GM19023 (cell line): Measurements from ENCODE around the gene ASAP3.

Experiments
- ATAC-seq: cut with Tn5 transposase; IDR thresholded peaks from one replicate; pipeline ENCODE4 v1.9.1; 2021; ENCODE audit warnings: mild to moderate bottlenecking, moderate library complexity; ENCODE audit not compliant: unreplicated experiment

The ASAP3 gene

GRCh38 chr1:23483321-23484252, at the start of gene ASAP3:
Gene ASAP3, minus strand, starts transcription at chr1:23484179. Its CDS starts 46 bp downstream, at chr1:23484133.
- no peak for ATAC-seq

- no peak for ATAC-seq
Measured at GRCh38 chr1:23533246-23534023, 49.5 kb upstream of the ASAP3 start.

DNA sequence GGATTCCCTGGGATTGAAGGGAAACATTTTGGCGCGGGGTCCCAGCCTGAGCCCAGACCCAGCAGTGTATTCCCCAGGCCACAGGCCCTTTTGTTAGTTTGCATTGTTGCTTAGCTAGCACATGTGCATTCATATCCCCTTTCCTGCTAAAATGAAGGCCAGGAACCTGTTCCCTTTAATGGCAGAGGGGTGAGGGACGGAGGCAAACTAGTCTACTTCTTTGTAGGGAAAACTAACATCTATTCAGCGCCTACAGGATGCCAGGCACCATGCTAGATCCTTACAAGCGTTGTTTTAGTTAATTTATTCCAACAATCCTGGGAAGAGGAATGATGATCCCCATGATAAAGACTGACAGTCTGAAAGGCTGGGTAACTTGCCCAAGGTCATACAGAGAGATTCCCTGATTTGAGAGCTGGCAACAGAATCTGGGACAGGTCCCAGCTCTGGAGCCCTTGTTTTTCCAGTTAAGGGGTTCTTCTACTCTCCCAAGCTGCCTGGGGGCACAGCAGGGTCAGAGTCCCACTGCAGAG, 47.6 kb upstream of the ASAP3 start:
- ATAC-seq = no peak

- peak; percentile 52 for ATAC-seq
Measured at GRCh38 chr1:23530747-23531561, 47.0 kb upstream of the ASAP3 start, which contains the start of gene E2F2. Gene E2F2, minus strand, starts transcription at chr1:23531233. Its CDS starts 440 bp downstream, at chr1:23530793.

DNA sequence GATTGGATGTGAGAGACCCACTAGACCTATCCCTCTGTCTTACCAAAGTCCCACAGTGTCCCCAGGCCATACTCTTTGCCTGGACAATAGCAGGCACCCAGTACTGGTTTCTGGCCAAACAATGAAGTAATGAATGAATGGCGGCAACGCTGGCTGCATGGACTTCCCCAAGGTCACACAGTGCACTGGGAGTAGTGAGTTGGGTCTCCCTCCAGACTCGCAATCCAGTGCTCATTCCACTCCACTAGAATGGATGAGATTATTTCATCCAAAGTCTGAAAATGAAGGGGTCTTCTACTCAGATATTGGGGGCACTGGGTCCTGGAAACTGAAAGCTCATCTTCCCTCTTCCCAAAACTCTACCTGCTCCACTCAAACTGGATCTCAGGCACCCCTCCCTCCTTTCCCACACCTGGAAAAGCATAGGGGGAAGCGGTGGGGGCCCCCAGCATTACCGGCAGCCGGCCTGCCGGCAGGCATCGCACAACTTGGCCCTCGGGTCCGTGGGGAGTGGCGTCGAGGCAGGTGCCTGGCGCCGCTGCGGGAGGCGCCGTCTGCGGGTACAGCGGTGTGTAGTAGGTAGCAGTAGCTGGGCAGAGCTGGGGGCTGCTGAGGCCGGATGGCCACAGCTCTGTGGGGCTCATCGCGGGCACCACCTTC, 46.2 kb upstream of the ASAP3 start:
- no peak for ATAC-seq

- ATAC-seq = no peak
Measured at GRCh38 chr1:23529146-23530086, 45.4 kb upstream of the ASAP3 start.

DNA sequence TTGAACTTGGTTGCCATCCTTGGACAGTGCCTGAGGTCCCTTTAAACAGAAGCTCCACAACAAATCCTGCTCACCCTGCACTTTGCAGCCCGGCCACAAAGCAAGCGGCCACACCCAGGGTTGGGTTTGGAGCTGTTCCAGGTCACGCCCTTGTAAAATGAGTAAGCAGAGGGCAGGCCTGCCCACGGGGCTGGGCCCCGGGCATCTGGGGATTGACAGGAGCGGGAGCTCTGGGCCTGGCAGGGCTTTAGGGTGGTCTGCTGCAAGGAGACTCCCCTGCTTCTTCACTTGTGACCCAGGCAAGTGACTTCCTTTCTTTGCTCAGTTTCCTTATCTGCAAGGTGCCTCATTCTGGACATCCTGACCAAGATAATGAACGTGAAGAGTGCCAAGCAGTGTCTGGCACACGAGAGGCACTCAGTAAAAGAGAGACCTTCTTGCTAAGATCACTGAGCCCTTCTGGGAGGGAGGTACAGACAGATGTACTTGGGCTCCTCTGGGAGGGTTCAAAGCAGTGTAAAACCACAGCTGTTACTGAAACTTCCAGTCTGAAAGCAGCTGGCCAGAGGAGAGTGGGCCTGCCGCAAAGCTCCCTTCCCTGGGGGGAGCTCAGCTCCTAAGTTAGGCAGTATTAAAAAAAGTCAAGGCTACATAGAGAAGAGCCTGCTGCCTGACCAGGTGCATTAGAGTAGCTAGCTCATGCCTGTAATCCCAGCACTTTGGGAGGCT, 44.4 kb upstream of the ASAP3 start:
- peak; percentile 47 for ATAC-seq

DNA sequence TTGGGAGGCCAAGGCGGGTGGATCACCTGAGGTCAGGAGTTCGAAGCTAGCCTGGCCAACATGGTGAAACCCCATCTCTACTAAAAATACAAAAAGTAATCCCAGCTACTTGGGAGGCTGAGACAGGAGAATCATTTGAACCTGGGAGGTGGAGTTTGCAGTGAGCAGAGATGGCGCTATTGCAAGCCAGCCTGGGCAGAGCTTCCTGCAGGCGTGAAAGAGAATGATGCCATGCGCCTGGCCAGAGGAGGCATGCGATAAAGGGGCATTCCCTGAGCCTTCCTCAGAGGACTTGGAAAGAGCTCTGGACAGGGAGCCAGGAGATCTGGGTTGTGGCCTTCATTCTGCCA, 43.9 kb upstream of the ASAP3 start:
- no peak for ATAC-seq

DNA sequence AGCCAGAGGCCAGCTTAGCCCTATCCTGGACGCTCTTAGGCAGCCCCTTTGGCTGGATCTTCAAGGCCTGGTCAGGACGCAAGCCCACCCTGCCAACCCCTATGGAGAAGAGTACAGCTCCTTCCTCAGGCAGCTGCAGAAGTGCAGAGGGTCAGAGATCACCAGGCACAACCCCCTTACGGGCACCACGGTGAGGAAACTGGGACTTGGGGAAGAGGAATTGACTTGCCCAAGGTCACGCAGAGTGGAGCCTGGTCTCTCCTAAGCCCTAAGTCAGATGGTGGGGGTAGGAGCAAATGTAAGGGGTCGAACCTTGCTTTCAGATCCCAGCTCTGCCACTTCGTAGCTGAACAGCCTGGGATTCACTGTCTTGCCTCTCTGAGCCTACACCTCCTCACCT, 43.4 kb upstream of the ASAP3 start:
- no peak for ATAC-seq

- no peak for ATAC-seq
Measured at GRCh38 chr1:23526329-23527041, 42.5 kb upstream of the ASAP3 start.

DNA sequence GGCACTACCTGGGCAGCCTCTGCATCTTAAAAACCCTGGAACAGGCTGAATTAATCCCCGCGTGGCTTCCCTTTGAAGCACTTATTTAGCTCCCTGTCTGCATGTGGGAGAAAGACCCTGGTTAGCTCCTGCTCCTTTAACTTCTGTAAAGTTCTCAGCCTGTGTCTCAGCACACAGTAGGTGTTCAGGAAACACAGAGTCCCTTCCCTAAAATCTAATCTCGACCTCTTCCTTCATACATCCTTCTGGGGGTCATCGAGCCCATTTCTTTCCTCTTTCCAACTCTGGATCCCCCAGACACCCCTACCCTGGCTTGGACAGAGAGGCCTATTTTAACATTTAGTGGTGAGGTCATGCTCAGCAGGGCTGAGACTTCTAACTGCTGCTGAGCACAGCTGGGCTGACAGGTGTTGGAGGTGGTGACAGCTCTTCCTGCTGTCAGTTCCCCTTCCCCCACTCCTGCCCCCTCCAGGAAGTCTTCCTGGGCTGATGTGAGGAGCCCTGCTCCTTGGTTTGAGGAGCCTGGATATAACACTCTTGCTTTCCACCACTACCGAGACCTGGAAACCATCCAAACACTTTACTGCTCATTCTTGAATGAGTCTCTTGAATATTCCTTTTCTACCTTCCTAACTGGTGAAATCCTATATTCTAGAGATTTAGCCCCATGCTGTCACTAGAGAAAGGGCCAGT, 41.7 kb upstream of the ASAP3 start:
- ATAC-seq = no peak

DNA sequence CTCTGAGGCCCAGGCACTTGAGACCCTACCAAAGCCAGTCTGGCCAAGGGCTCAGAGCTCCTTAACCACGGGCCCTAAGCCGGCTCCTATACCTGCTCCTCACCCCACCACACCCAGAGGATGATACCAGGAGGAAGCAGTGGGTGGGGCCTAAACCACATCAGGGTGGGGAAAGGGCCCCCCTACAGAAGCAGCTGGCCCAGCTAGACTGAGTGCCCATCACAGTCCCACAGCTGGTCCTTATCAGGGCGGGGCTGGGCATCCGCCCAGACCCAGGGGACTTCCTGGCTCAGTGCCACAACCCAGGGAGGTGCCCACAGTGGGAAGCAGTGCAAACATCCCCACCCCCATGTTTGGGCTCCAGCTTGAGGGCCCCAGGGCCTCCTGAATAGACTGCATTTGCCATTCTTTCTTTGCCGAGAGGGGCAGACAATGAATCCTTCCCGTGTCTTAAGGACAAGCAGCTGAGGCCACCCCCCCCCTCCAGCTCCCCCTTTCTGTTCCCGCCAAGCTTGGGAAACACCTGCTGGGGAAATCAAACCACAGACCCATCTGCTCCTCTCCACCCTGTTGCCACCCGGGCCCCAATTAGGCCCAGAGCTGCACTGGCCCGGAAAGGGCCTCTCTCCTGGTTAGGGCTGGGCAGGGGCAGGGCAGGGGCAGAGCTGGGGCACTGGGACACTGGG, 40.9 kb upstream of the ASAP3 start:
- no peak for ATAC-seq

GRCh38 chr1:23524163-23524562, 40.2 kb upstream of the ASAP3 start:
- no peak for ATAC-seq

GRCh38 chr1:23522244-23522982, 38.4 kb upstream of the ASAP3 start:
- no peak for ATAC-seq

DNA sequence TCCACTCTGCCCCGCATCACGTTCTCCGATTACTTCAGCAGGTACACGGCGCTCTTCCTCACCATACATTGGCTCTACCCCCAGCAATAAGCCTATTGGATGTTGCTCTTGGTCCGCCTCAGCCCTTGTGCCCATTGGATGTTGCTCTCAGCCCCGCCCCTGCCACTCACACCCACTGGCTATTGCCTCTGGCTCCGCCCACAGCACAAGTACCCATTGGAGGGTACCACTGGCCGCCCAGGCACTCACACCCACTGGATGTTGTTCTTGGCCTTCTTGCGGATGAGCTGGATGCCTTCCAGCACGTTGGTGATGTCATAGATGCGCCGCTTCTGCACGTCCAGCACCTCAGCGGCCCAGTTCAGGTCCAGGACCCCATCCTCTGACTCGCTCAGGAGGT, 37.6 kb upstream of the ASAP3 start:
- no peak for ATAC-seq

- no peak for ATAC-seq
Measured at GRCh38 chr1:23517581-23517980, 33.6 kb upstream of the ASAP3 start.
